GM19467 (cell line): ENCODE results near the gene PCDHA1.
"Not testable (repeated sequence)": the region's sequence is repeated elsewhere in the genome, so short reads cannot be mapped to it uniquely, and the experiment has no call there.

ENCODE experiments used
- ATAC-seq: cut with Tn5 transposase; IDR thresholded peaks from one replicate; pipeline ENCODE4 v1.9.1; 2021; ENCODE audit warnings: mild to moderate bottlenecking, moderate library complexity; ENCODE audit not compliant: unreplicated experiment

Gene PCDHA1

GRCh38 chr5:140808241-140808888 is 22.4 kb downstream of the PCDHA1 start:
- not testable (repeated sequence) for ATAC-seq

- ATAC-seq: no peak
Observed at GRCh38 chr5:140808889-140809291, 22.9 kb downstream of the PCDHA1 start.

GRCh38 chr5:140821375-140822280 is 35.7 kb downstream of the PCDHA1 start, which contains the start of gene PCDHA5:
Gene PCDHA5, plus strand, starts transcription at chr5:140821613.
- no peak for ATAC-seq

- ATAC-seq: no peak
Observed at GRCh38 chr5:140822281-140822629, 36.3 kb downstream of the PCDHA1 start.

GRCh38 chr5:140822969-140823368 is 37.0 kb downstream of the PCDHA1 start:
- not testable (repeated sequence) for ATAC-seq

GRCh38 chr5:140823475-140823874 is 37.5 kb downstream of the PCDHA1 start:
- no peak for ATAC-seq

- ATAC-seq: no peak
Observed at GRCh38 chr5:140827704-140828361, 41.9 kb downstream of the PCDHA1 start, which contains the start of gene PCDHA6. Gene PCDHA6, plus strand, starts transcription at chr5:140827960. Its CDS starts 132 bp downstream, at chr5:140828092.

GRCh38 chr5:140828362-140828737 is 42.4 kb downstream of the PCDHA1 start:
- no peak for ATAC-seq

GRCh38 chr5:140829511-140830501 is 43.9 kb downstream of the PCDHA1 start:
- not testable (repeated sequence) for ATAC-seq

- no peak for ATAC-seq
Observed at GRCh38 chr5:140833993-140834392, 48.1 kb downstream of the PCDHA1 start, which contains the start of gene PCDHA7. Gene PCDHA7, plus strand, starts transcription at chr5:140834269. Its CDS starts 115 bp downstream, at chr5:140834384.

GRCh38 chr5:140834439-140835008 is 48.6 kb downstream of the PCDHA1 start:
- ATAC-seq: not testable (repeated sequence)

GRCh38 chr5:140835622-140836510 is 49.9 kb downstream of the PCDHA1 start:
- ATAC-seq: no peak

- no peak for ATAC-seq
Observed at GRCh38 chr5:140840978-140841962, 55.3 kb downstream of the PCDHA1 start, which contains the start of gene PCDHA8. Gene PCDHA8, plus strand, starts transcription at chr5:140841187. Its CDS starts 135 bp downstream, at chr5:140841322.

- ATAC-seq: no peak
Observed at GRCh38 chr5:140842798-140843733, 57.1 kb downstream of the PCDHA1 start.

- ATAC-seq: not testable (repeated sequence)
Observed at GRCh38 chr5:140848139-140849102, 62.5 kb downstream of the PCDHA1 start, which contains the start of gene PCDHA9. Gene PCDHA9, plus strand, starts transcription at chr5:140848382. Its CDS starts 114 bp downstream, at chr5:140848496.
